Cardiac fibroblast (primary cell): Measurements from ENCODE around the gene CLASP2.
A peak's percentile ranks its signal among the peaks of the same experiment; 100 is the strongest.
"Not testable (repeated sequence)": the region's sequence is repeated elsewhere in the genome, so short reads cannot be mapped to it uniquely, and the experiment has no call there.

Source experiments
- DNase-seq, 2 donors: peaks; one replicate each; pipeline versions ENCODE4 v3.0.0 to v3.0.0-alpha.2; 2010; ENCODE audit warnings: low read depth in 2 of 2
- H3K4me3 ChIP-seq, 2 donors: replicated peaks in 1 of 2; 1 replicate in 1 of 2; 2 replicates in 1 of 2; pipeline ENCODE4 v1.5.1; 2011; ENCODE audit warnings: low read depth in 2 of 2, low read length in 2 of 2, mild to moderate bottlenecking in 2 of 2, moderate library complexity in 1 of 2
- TF ChIP-seq, protein P1 (sequence below): IDR thresholded peaks from one replicate; pipeline ENCODE4 v1.5.1; 2011; ENCODE audit warnings: low read depth, mild to moderate bottlenecking, low read length, inconsistent platforms

CLASP2 gene

DNA sequence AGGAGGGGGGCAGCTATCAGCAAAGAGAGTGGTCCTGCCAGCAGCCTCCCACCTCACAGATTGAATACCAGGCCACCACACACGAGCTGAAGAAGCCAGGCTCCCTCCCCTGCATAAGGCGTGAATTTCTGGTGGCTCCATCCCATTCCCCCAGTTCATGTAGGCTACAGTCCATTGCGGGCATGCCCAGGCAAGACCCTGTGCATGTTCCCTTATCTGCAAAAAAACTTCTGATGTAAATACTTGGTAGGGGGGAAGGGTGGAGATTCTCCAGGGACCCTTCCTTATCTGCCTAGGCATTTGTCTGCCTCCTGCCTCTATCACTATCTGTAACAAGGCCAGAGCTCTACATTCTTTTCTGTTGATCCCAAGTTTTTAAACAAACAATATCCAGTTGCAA, 250.3 kb downstream of the CLASP2 start:
- peak in 1 of 2 donors; percentile 19 for DNase-seq
- TF ChIP-seq, protein P1, sequence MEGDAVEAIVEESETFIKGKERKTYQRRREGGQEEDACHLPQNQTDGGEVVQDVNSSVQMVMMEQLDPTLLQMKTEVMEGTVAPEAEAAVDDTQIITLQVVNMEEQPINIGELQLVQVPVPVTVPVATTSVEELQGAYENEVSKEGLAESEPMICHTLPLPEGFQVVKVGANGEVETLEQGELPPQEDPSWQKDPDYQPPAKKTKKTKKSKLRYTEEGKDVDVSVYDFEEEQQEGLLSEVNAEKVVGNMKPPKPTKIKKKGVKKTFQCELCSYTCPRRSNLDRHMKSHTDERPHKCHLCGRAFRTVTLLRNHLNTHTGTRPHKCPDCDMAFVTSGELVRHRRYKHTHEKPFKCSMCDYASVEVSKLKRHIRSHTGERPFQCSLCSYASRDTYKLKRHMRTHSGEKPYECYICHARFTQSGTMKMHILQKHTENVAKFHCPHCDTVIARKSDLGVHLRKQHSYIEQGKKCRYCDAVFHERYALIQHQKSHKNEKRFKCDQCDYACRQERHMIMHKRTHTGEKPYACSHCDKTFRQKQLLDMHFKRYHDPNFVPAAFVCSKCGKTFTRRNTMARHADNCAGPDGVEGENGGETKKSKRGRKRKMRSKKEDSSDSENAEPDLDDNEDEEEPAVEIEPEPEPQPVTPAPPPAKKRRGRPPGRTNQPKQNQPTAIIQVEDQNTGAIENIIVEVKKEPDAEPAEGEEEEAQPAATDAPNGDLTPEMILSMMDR, result no peak
- H3K4me3 ChIP-seq, result no peak overlapping the region

DNA sequence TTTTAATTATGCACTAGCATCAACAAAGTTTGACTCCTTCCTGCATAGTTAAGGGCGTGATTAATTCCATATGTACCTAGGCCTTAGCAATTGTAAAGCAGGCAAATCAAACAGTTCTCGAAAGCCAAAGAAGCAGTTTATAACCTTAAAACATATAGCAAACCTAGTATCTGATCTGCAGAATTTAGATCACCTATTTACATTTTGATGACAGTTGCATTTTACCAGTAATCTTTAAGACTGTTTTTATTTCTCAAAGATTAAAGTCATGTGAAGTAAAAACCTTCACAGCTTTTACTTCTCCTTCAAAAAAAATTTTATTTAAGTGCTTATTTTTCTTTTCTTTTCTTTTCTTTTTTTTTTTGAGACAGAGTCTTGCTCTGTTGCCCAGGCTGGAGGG, 257.0 kb downstream of the CLASP2 start:
- no peak for DNase-seq
- no peak overlapping the region for H3K4me3 ChIP-seq
- TF ChIP-seq, protein P1, result no peak

DNA sequence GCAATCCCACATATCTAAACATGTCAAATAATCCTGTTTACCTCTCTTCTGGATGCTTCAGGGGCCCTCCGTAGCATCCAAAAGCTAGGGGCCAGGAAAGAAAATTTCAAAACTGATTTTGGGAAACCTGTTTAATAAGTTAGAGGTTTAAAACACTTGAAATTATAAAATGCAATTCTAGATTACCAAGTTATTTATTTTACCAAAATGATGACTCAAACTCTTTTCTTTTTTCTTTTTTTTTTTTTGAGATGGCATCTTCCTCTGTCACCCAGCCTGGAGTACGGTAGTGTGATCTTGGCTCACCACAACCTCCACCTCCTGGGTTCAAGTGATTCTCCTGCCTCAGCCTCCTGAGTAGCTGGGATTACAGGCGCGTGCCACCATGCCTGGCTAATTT, 258.5 kb downstream of the CLASP2 start:
- H3K4me3 ChIP-seq, DNase-seq: not testable (repeated sequence)

DNA sequence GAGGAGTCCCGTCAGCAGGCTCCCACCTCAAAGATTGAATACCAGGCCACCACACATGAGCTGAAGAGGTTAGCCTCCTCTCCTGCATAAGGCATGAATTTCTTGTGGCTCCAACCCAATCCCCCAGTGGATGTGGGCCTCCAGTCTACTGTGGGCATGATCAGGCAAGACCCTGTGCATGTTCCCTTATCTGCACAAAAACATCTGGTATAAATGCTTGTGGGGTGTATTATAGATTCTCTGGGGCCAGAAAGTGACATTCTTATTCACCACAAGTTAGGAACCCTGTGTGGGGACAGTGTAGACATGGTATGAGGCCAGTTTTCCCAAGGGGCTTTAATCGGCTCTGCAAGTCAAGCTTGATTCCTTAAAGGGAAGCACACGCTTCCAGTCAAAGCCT, 259.6 kb downstream of the CLASP2 start:
- TF ChIP-seq, protein P1, result no peak
- no peak overlapping the region for H3K4me3 ChIP-seq
- DNase-seq, result no peak

DNA sequence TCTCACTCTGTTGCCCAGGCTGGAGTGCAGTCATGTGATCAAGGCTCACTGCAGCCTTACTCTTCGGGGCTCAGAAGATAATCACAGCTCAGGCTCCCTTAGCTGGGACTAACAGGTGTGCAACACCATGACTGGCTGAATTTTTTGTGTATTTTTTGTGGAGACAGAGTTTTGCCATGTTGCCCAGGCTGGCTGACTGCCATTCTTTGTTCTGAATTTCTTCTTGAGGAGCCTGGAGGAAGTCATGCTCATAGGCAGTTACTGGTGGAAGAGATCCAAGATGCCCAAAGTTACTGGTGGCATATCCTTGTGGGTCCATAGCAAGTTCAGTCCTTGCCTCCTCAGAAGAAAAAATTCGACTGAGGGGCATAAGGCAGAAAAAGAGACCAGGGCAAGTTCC, 261.3 kb downstream of the CLASP2 start:
- no peak overlapping the region for H3K4me3 ChIP-seq
- TF ChIP-seq, protein P1, result no peak
- DNase-seq, result peak in 1 of 2 donors; percentile 35

DNA sequence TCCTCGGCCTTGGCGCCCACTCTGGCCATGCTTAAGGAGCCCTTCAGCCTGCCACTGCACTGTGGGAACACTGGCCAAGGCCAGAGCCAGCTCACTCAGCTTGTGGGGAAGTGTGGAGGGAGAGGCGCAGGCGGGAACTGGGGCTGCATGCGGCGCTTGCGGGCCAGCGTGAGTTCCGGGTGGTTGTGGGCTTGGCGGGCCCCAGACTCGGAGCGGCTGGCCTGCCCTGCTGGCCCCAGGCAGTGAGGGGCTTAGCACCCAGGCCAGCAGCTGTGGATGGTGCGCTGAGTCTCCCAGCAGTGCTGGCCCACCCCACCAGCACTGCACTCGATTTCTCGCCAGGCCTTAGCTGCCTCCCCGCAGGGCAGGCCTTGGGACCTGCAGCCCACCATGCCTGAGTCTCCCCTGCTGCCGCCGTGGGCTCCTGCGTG, 264.7 kb downstream of the CLASP2 start:
- TF ChIP-seq, protein P1, result no peak

DNA sequence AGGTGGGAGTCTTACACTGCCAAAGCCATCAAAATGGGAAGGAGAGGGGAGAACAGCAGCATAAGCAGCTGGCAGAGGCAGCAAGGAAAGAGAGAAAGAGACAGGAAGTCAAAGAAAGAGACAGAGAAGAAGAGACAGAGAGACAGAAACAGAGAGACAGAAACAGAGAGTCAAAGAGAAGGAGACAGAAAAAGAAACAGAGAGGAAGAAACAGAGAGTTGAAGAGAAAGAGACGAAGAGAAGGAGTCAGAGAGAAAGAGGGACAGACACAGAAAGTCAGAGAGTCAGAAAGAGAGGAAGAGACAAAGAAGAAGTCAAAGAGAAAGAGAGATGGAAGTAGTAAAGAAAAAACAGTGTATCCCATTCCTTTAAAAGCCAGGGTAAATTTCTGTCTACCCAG, 266.1 kb downstream of the CLASP2 start:
- not testable (repeated sequence) for DNase-seq, H3K4me3 ChIP-seq

More for the DNA sequence above, 264.7 kb downstream of the CLASP2 start:
- no peak for DNase-seq
- H3K4me3 ChIP-seq, result no peak overlapping the region

DNA sequence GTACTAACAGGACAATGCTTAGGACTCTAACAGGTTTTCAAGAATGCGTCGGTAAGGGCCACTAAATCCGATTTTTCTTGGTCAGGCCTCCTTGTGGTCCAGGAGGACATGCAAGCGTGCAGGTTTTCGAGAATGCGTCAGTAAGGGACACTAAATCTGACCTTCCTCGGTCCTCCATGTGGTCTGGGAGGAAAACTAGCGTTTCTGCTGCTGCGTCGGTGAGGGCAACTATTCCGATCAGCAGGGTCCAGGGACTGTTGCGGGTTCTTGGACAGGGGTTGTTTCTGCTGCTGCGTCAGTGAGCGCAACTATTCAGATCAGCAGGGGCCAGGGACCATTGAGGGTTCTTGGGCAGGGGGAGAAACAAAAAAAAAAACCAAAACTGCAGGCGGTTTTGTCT, 270.1 kb downstream of the CLASP2 start:
- TF ChIP-seq, protein P1, result no peak

DNA sequence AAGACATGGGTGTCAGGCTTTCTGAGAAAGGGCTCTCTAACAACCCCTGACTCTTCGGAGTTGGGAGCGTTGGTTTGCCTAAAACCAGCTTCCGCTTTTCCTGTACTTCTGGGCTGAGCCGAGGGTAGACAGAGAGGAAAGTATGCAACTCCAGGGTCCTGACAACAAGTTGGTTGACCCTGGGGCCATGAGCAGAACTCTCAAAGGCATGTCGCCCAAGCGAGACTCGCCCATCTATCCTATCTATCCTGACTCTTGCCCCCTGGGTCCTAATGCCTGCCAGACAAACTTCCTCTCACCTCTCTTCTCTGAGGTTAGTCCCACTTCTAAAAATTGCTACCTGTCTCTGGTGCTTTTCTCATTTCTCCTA, 270.8 kb downstream of the CLASP2 start:
- DNase-seq, H3K4me3 ChIP-seq: not testable (repeated sequence)

More for the DNA sequence above, 270.1 kb downstream of the CLASP2 start:
- no peak for DNase-seq
- no peak overlapping the region for H3K4me3 ChIP-seq
